Parathyroid adenoma (tissue), 2 donors: ENCODE measurements around the gene GRM4.

Source experiments
- H2AFZ ChIP-seq: fragments of 300-600 bp; sonication (generic); one replicate; pipeline ENCODE4 v1.7.0; 2017; ENCODE audit warnings: antibody characterized with exemption, mild to moderate bottlenecking
- H3K27ac ChIP-seq: fragments of 300-600 bp; sonication (generic); one replicate; pipeline ENCODE4 v1.7.0; 2017
- H3K27me3 ChIP-seq: fragments of 300-600 bp; sonication (generic); one replicate; pipeline ENCODE4 v1.7.0; 2017; ENCODE audit warnings: low read length; ENCODE audit not compliant: control insufficient read depth, insufficient read depth
- H3K36me3 ChIP-seq: fragments of 300-600 bp; sonication (generic); one replicate; pipeline ENCODE4 v1.7.0; 2017; ENCODE audit warnings: low read length; ENCODE audit not compliant: control insufficient read depth, insufficient read depth
- H3K4me1 ChIP-seq: fragments of 300-600 bp; sonication (generic); one replicate; pipeline ENCODE4 v1.7.0; 2017; ENCODE audit warnings: control low read depth
- H3K4me2 ChIP-seq: fragments of 300-600 bp; sonication (generic); one replicate; pipeline ENCODE4 v1.7.0; 2017; ENCODE audit warnings: low read length
- H3K4me3 ChIP-seq: fragments of 300-600 bp; sonication (generic); one replicate; pipeline ENCODE4 v1.7.0; 2017; ENCODE audit warnings: low read depth, low read length
- H3K79me2 ChIP-seq: fragments of 300-600 bp; sonication (generic); one replicate; pipeline ENCODE4 v1.7.0; 2017; ENCODE audit warnings: control low read depth
- H3K9ac ChIP-seq: fragments of 300-600 bp; sonication (generic); one replicate; pipeline ENCODE4 v1.7.0; 2017; ENCODE audit warnings: mild to moderate bottlenecking
- H3K9me3 ChIP-seq: fragments of 300-600 bp; sonication (generic); one replicate; pipeline ENCODE4 v1.7.0; 2017; ENCODE audit warnings: low read length; ENCODE audit not compliant: control insufficient read depth
- TF ChIP-seq, protein P1 (sequence below): fragments of 300-600 bp; sonication (generic); IDR thresholded peaks from one replicate; pipeline ENCODE4 v1.7.0; 2017; ENCODE audit warnings: antibody characterized with exemption, mild to moderate bottlenecking
- donor health status: primary hyperparathyroidism.

GRM4 gene

DNA sequence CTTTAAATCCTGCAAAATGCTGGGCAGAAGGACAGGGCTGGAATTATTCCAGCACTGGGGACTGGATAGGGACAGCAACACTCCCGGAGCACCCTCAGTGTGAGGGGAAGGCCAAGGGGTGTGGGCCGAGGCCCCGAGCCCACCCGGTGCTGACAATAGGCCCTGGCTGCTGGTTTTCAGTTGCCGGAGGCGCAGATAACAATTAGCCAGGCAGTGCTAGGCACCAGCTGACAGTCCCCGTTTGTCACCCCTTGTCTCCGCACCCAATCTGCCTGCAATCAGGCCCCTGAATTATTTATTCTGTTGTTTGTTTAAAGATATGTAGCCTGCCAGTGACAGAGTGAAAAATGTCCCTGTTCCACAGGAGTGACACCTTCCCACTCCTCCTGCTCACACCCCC lies 120.0 kb downstream of the GRM4 start:
- Histone ChIP-seq H2AFZ (no peak overlapping the region), H3K27ac (no peak overlapping the region), H3K27me3 (no peaks in the 10 kb centered on the region), H3K4me1 (no peaks in the 10 kb centered on the region), H3K4me3 (no peak overlapping the region), H3K4me2 (no peak overlapping the region), H3K36me3 (no peaks in the 10 kb centered on the region), H3K79me2 (no peaks in the 10 kb centered on the region), H3K9me3 (peaks cover 3% of the 10 kb centered on the region), H3K9ac (no peak overlapping the region)
- TF ChIP-seq, protein P1, sequence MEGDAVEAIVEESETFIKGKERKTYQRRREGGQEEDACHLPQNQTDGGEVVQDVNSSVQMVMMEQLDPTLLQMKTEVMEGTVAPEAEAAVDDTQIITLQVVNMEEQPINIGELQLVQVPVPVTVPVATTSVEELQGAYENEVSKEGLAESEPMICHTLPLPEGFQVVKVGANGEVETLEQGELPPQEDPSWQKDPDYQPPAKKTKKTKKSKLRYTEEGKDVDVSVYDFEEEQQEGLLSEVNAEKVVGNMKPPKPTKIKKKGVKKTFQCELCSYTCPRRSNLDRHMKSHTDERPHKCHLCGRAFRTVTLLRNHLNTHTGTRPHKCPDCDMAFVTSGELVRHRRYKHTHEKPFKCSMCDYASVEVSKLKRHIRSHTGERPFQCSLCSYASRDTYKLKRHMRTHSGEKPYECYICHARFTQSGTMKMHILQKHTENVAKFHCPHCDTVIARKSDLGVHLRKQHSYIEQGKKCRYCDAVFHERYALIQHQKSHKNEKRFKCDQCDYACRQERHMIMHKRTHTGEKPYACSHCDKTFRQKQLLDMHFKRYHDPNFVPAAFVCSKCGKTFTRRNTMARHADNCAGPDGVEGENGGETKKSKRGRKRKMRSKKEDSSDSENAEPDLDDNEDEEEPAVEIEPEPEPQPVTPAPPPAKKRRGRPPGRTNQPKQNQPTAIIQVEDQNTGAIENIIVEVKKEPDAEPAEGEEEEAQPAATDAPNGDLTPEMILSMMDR: no peak

DNA sequence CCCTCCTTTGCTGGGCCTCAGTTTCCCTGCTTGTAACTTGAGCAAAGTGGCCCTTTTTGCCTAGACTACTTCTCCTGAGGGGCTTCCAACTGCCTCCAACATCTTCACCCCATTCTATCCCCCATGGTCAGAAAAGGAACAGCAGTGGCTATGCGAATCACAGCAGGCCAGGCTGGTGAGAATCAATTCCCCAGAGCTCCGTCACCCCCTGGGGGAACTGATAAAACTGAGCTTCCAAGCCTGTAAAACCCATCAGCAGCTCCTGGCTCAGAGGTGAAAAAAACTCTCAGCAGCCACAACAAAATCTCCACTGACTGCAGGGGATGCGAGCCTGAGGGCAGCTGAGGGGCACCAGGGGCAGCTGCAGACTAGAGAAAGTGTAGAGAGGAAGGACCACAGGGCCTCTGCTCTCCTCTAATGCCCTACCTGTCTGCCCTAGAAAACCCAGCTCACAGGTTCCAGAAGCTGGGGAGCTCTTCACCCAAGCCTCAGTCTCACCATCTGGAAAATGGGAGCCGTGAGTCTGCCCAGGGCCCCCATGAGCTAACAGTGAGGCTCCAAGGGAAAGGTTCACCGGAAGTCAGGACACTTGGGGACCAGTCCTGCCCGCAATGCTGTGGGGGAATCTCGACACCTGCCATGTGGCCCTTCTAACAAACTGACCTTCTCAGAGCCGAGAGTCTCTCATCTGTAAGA lies 120.6 kb downstream of the GRM4 start:
- H3K9ac ChIP-seq: no peak overlapping the region
- H2AFZ ChIP-seq: no peak overlapping the region
- peaks cover 3% of the 10 kb centered on the region for H3K9me3 ChIP-seq
- TF ChIP-seq, protein P1: no peak
- H3K36me3 ChIP-seq: no peaks in the 10 kb centered on the region
- H3K4me2 ChIP-seq: no peak overlapping the region
- H3K79me2 ChIP-seq: no peaks in the 10 kb centered on the region
- H3K4me3 ChIP-seq: no peak overlapping the region
- H3K4me1 ChIP-seq: no peaks in the 10 kb centered on the region
- no peaks in the 10 kb centered on the region for H3K27me3 ChIP-seq
- H3K27ac ChIP-seq: no peak overlapping the region

DNA sequence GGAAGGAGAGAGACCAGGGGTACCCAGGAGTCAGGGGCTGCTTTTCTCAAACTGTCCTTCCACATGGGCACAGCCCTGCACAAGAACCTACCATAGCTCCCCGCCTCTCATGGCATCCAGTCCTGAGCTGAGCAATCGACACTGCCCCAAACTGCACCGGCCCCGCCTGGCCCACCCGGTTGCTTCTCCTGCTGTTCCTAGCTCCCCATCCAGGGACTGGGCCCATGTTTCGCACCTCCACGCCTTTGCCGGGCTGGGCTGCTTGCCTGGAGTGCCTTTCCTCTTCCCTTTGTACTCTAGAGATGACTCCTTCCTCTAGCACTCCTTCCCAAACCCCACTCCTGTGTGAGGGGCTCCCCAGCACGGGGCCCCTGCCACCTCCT lies 123.0 kb downstream of the GRM4 start:
- H3K4me1 ChIP-seq: no peaks in the 10 kb centered on the region
- H3K27ac ChIP-seq: no peak overlapping the region
- no peak overlapping the region for H3K4me3 ChIP-seq
- H3K79me2 ChIP-seq: no peaks in the 10 kb centered on the region
- no peaks in the 10 kb centered on the region for H3K36me3 ChIP-seq
- H3K9ac ChIP-seq: no peak overlapping the region
- peaks cover 3% of the 10 kb centered on the region for H3K9me3 ChIP-seq
- no peak overlapping the region for H3K4me2 ChIP-seq
- H2AFZ ChIP-seq: no peak overlapping the region
- H3K27me3 ChIP-seq: no peaks in the 10 kb centered on the region
- TF ChIP-seq, protein P1: no peak

DNA sequence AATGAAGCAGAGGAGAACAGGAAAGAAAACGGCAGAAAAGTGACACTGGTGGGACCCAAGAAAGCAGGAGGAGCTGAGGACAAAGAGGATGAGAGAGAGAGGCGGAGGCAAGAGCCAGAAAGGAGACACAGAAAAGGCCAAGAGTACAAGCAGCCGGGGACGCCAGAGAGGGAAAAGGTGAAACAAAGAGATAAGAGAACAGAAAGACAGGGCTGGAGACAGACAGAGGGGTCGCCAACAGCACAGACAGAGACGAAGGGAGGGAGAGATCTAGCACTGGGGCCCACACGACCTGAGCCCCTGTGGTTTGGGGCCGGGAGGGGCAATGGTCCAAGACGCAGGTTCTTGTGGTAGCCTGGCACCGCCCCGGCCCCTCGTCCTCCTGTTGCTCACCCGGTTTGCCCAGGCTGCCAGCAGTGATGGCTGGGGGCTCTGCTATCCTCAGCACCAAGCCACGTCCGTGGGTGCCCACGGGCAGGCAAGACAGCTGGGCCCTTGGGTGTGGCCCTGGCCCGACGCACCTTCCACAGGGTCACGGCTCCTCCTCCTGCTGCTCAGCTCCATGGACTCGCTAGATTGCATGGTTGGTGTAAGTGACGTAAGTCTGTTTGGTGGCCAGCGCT lies 123.5 kb downstream of the GRM4 start:
- H3K9me3 ChIP-seq: peaks cover 3% of the 10 kb centered on the region
- H3K4me3 ChIP-seq: no peak overlapping the region
- no peaks in the 10 kb centered on the region for H3K36me3 ChIP-seq
- TF ChIP-seq, protein P1: no peak
- H3K27me3 ChIP-seq: no peaks in the 10 kb centered on the region
- no peak overlapping the region for H3K27ac ChIP-seq
- H3K4me2 ChIP-seq: peak overlapping the region; percentile 9
- no peaks in the 10 kb centered on the region for H3K4me1 ChIP-seq
- no peak overlapping the region for H2AFZ ChIP-seq
- no peak overlapping the region for H3K9ac ChIP-seq
- H3K79me2 ChIP-seq: no peaks in the 10 kb centered on the region
